Measurements from ENCODE around the gene ZNF622. TPM values are rescaled to one million over a fixed set of nuclear protein-coding genes. Genes with fewer than 3 reads are reported as not detected.

Gene ZNF622
- polyA plus RNA-seq, 1 donor (not counting 4 experiments of a cell fraction or from before 2014, with no cell fraction given), result 23.1 TPM

GRCh38 chr5:16464231-16464630 lies 1.4 kb downstream of the ZNF622 start:
- H3K9me3 ChIP-seq (ENCODE audit: control insufficient read depth, low read depth, low read length), result no peaks in the 10 kb centered on the region
- peak overlapping the region; percentile 91 for H3K4me2 ChIP-seq (ENCODE audit: control insufficient read depth, extremely low read depth, insufficient read depth, low read depth, low read length)
- no peaks in the 10 kb centered on the region for H3K9me1 ChIP-seq (ENCODE audit: control insufficient read depth, extremely low read depth, insufficient read depth, low read length)
- peak overlapping the region; percentile 90 for H3K9ac ChIP-seq (ENCODE audit: control insufficient read depth, extremely low read depth, insufficient read depth, low read length)
- TF ChIP-seq EZH2 (IDR thresholded peaks at IDR 0.05; ENCODE audit: low read length) (no peak), CTCF (optimal IDR thresholded peaks at IDR 0.05 in 1 of 3, IDR thresholded peaks at IDR 0.05 in 1 of 3, conservative IDR thresholded peaks at IDR 0.05 in 1 of 3; ENCODE audit: extremely low read depth in 1 of 3, insufficient read depth in 2 of 3, low read length in 3 of 3) (no peak)
- H3K27ac ChIP-seq (ENCODE audit: control insufficient read depth, insufficient read depth, low read length), result peak overlapping the region; percentile 84
- H3K27me3 ChIP-seq (ENCODE audit: control insufficient read depth, extremely low read depth, insufficient read depth, low read length), result no peaks in the 10 kb centered on the region
- no peak for FAIRE-seq
- H4K20me1 ChIP-seq (ENCODE audit: control insufficient read depth, extremely low read depth, insufficient read depth, low read length), result no peaks in the 10 kb centered on the region
- no peak for DNase-seq (ENCODE audit: low read depth, low spot score)
- peaks cover 31% of the 10 kb centered on the region for H3K4me1 ChIP-seq (ENCODE audit: control insufficient read depth, extremely low read depth, insufficient read depth, low read length)
- no peak overlapping the region for H2AFZ ChIP-seq (ENCODE audit: control insufficient read depth, low read length)
- peak overlapping the region; percentile 85 to 98 (median 92) for H3K4me3 ChIP-seq (ENCODE audit: control insufficient read depth in 2 of 3, extremely low read depth in 1 of 3, insufficient read depth in 2 of 3, low read depth in 1 of 3, low read length in 3 of 3)
- peaks cover 20 to 22% of the 10 kb centered on the region in 2 experiments for H3K36me3 ChIP-seq (ENCODE audit: control insufficient read depth in 2 of 2, extremely low read depth in 1 of 2, insufficient read depth in 2 of 2, low read length in 2 of 2)
- peaks cover 72% of the 10 kb centered on the region for H3K79me2 ChIP-seq (ENCODE audit: control insufficient read depth, insufficient read depth, low read length)
- dilution Hi-C loops (cut with MboI; ENCODE audit: extremely low pct_ligation_motif_present, low sequenced_read_pairs), result no loop called here

GRCh38 chr5:16461782-16462181 lies 3.8 kb downstream of the ZNF622 start:
- Histone ChIP-seq H3K9ac (ENCODE audit: control insufficient read depth, extremely low read depth, insufficient read depth, low read length) (no peak overlapping the region), H3K4me2 (ENCODE audit: control insufficient read depth, extremely low read depth, insufficient read depth, low read depth, low read length) (no peak overlapping the region), H3K27ac (ENCODE audit: control insufficient read depth, insufficient read depth, low read length) (no peak overlapping the region), H4K20me1 (ENCODE audit: control insufficient read depth, extremely low read depth, insufficient read depth, low read length) (no peaks in the 10 kb centered on the region), H3K36me3 (ENCODE audit: control insufficient read depth in 2 of 2, extremely low read depth in 1 of 2, insufficient read depth in 2 of 2, low read length in 2 of 2) (peaks cover 23 to 35% of the 10 kb centered on the region in 2 experiments), H3K79me2 (ENCODE audit: control insufficient read depth, insufficient read depth, low read length) (peaks cover 68% of the 10 kb centered on the region), H3K9me3 (ENCODE audit: control insufficient read depth, low read depth, low read length) (no peaks in the 10 kb centered on the region), H3K4me1 (ENCODE audit: control insufficient read depth, extremely low read depth, insufficient read depth, low read length) (peaks cover 15% of the 10 kb centered on the region), H3K9me1 (ENCODE audit: control insufficient read depth, extremely low read depth, insufficient read depth, low read length) (no peaks in the 10 kb centered on the region), H3K4me3 (ENCODE audit: control insufficient read depth in 2 of 3, extremely low read depth in 1 of 3, insufficient read depth in 2 of 3, low read depth in 1 of 3, low read length in 3 of 3) (no peak overlapping the region), H2AFZ (ENCODE audit: control insufficient read depth, low read length) (no peak overlapping the region), H3K27me3 (ENCODE audit: control insufficient read depth, extremely low read depth, insufficient read depth, low read length) (no peaks in the 10 kb centered on the region)
- dilution Hi-C loops (cut with MboI; ENCODE audit: extremely low pct_ligation_motif_present, low sequenced_read_pairs), result no loop called here
- TF ChIP-seq CTCF (optimal IDR thresholded peaks at IDR 0.05 in 1 of 3, IDR thresholded peaks at IDR 0.05 in 1 of 3, conservative IDR thresholded peaks at IDR 0.05 in 1 of 3; ENCODE audit: extremely low read depth in 1 of 3, insufficient read depth in 2 of 3, low read length in 3 of 3) (no peak), EZH2 (IDR thresholded peaks at IDR 0.05; ENCODE audit: low read length) (no peak)
- FAIRE-seq (no peak), DNase-seq (ENCODE audit: low read depth, low spot score) (no peak)

Measured in keratinocyte (primary cell).